Stimulated activated CD8-positive, alpha-beta memory T cell treated with anti-CD3 and anti-CD28 coated beads, Interleukin-15, amount 100 ng/mL, for 4 hours (primary cell): ENCODE measurements around the gene SWT1.

ENCODE experiments used
- DNase-seq, 2 donors: peaks; one replicate each; pipeline ENCODE4 v3.0.0-alpha.2; 2020; ENCODE audit warnings: low read depth in 2 of 2

SWT1 gene, protein sequence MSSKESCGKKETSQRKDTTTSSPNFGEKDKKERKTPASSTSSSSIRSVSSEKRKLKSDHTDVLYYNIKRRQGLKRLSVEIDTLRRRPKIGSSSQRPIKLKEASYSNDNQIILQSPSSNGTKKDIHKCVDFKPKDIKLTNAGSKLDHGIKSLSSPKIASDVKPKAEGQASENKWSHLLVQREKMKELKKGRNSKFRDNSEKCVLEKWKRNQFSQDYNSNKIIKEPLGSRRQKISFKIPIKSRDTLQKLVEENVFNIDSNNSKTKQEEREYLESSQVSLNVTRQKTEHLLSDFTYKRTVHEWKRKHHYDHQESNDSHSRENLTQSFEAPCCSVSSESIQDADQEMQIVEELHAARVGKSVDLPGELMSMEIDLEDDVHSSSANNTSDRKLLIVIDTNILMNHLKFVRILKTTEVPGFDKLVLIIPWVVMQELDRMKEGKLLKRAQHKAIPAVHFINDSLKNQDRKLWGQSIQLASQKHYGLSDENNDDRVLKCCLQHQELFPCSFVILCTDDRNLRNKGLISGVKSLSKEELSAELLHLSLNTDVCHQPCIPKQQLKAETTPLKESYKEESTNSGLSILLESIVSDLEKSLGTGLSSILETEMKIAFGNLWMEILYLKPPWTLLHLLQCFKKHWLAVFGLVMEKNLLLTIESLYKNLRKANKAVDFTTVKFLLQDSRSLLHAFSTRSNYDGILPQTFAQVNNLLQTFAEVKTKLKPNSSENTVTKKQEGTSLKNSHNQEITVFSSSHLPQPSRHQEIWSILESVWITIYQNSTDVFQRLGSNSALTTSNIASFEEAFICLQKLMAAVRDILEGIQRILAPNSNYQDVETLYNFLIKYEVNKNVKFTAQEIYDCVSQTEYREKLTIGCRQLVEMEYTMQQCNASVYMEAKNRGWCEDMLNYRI

DNA sequence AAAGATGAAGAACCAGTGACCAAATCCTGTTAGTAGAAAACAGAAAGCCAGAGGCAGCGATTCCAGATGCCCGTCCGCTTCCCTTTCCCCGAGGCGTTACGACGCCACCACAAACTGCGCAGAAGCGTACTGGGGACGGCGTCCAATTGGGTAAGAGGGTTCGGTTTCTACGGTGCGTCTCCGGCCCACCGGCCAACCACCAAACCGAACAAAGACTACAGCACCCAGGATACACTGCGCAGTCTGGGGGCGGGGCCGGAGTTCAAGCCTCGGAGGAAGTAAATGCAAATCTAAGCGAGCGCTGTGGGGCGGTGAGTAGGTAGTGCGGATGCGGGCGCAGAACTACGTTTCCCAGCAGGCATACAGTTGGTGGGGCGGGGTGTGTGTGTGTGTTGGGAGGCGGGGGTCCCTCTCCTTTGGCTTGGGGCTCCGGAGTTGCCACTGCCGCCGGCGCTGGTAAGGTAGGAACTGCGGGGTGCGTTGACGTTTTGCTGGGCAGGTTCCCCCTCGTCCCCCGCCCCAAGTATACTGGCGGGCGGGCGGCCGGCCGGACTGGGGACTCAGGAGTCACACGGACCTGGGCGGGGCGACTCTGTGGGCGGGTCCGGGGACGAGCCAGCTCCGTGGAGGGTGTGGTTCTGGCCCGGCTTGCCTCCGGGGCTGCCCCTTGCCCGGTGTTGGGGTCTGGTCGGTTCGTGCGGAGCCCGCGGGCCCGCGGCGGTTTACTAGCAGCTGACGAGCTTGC is at the start of gene SWT1, which contains the start of gene TRMT1L:
Gene SWT1, plus strand, starts transcription at position 314 of the 745 bp plus-strand sequence. CDS start 3,675 bp downstream, outside the sequence.
Gene TRMT1L, minus strand, starts transcription at position 100 of the 745 bp plus-strand sequence. CDS start 241 bp downstream, outside the sequence.
- DNase-seq, result peak; percentile 96 to 98

DNA sequence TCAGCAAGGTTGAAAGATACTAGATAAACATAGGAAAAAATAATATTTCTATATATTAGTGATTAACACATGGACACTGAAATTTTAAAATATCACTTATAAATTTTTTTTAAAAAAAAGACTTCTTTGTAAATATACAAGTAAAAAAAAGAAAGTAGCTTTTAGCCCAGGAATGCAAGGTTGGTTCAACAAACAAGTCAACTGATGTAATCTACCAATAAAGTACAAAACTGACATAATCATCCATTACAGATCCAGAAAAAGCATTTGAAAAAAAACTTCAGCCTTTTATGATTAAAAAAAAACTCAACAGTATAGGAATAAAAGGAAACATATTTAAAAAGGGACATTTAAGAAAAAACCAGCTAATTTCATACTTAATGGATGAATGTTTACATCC is 48.6 kb upstream of the SWT1 start:
- DNase-seq, result no peak

DNA sequence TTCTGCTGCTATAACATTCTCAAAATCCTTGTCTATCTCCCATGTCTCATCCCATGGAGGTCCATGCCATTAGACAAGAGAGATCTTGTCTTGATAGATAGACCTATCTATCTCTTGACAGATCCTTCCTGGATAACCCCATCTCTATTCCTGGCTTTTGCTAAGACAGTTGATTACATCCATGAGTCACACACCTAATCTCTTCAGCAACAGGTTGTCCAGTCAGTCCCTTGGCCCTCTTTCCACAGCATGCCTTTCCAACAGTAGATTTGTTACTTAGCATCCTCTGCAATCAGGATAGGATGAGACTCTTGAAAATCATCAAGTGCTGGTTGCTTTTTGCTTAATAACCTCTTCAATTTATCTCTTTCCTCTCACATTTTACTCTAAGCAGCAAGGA is 46.8 kb upstream of the SWT1 start:
- no peak for DNase-seq

DNA sequence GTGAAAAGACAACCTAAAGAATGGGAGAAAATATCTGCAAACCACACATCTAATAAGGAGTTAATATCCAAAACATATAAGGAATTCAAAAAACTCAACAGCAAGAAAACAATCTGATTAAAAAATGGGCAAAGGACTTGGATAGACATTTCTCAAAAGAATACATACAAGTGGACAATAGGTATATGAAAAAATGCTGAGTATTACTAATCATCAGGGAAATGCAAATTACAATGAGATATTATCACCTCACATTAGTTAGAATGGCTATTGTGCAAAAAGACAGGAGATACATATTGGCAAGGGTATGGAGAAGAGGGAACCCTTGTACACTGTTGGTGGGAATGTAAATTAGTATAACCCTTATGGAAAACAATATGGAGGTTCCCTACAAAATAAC is 45.1 kb upstream of the SWT1 start:
- DNase-seq, result no peak

DNA sequence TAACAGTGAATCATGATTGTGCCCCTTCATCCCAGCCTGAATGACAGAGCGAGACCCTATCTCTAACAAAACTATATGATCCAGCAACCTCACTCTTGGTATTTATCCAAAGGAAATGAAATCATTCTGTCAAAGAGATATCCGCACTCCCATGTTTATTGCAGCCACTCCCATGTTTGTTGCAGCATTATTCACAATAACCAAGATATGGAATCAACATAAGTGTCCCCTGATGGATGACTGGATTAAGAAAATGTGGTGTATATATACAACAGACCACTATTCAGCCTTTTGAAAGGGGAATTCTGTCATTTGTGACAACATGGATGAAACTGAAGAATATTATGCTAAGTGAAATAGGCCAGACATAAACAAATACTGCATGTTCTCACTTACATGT is 44.6 kb upstream of the SWT1 start:
- DNase-seq, result no peak

DNA sequence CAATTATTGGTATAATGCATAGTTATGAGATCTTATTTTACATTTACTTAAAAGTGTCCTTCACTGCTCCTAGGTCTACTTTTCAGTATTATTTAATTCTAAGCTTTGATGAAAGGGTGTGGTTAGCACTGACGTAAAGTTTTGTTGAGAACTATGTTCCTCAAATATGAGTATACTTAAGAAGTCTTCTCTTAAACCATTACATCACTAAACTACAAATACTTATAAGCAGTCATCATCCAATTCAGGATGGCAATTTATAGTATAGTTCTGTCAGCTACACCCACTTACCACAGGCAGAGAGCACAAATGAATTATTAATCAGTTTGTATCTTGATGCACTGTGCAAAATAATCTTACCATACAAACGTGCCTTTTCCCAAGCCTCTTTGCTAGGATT is 27.3 kb upstream of the SWT1 start:
- no peak for DNase-seq

DNA sequence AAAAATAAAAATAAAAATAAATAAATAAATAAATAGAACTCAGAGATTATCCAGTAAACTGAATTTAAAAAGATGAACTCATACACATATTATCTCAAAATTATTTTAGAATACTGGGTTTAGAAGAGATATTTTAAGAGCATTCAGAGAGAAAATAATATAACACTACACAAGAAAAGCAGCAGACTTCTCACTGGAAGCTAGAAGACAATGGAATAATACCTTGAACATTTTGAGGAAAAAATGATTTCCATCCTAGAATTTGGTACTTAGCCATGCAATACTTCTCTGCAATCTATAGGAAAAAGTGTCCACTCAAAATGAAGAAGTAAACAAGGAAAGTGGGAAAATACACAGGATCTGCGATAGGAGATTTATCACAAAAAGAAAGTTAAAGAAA is 24.4 kb upstream of the SWT1 start:
- DNase-seq, result no peak

DNA sequence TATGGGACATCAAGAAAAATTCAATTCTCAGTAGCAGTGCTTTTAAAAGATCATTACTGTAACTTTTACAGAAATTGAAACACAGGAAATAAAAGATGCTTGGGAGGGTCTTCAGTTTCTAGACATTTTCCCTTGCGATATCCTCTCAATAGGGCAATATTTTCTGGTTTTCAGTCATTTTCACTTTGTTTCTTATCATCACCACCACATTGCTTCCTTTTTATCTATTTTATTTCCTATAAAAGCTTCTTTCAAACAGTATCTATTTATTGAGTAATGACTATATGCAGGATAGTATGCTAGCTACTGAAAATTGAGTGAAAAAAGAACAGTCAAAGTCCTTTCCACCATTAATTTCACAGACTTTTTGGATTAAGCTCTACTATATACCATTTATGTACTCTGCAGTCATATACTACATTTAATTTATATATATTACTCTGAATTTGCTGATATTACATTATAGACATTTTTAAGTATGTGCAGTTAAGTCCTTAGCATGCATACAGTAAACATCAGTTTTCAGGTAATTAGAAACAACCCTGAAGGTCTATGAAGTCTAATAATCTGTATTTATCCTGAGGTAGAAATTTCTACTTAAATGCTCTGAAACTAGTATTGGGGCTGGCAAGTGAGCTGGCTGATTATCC is 18.9 kb upstream of the SWT1 start:
- DNase-seq, result no peak

DNA sequence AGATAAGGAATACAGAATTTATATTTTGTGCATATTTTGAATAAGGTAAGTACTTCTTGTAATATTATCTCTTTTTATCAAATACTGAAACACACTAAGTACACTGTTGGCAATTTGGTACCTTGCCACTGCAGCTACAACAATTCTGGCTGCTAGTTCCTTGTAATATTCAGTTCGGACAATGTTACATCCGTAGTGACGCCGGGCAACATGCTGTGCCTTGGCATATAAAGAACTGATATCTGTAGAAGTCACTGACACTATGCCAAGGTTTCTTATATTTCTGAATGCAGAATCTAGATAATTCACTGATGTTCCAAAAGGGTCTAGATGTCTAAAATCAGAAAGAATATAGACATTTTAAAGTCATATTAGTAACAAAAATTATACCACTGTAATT is 17.7 kb upstream of the SWT1 start:
- DNase-seq, result no peak

DNA sequence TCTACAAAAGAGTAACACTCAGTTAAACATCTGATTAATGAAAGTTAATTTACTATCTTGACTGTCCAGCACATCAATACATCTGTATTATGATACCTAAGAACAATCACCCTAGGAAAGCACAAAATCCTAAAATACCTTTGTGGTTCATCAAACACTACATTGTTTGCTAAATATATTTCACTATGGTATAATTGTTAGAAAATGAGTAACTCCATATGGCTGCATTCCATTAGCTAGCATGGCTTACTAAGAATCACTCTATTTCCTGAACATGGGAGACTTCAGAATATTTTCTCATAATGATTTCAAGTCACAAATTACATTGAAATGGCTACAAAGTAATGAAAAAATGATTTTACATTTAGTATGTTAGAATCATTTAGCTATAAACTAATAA is 12.7 kb upstream of the SWT1 start:
- DNase-seq, result no peak

DNA sequence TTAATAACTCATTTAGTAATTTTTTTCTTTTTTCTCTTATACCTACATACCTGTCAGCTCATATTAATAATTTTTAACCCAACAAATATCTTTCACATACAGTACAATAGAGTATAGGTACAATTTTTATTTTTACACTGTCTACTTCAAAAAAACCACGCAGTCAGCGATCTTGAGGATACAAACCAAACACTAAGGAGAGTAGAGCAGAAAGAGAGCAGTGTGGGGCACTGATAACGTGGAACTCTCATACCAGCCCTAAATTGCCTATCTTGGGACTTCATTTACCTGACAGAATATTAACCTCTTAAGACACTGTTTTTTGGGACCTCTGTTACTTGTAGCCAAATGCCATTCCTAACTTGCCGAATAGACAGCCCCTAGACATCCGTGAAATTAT is 5.8 kb upstream of the SWT1 start:
- DNase-seq, result no peak

DNA sequence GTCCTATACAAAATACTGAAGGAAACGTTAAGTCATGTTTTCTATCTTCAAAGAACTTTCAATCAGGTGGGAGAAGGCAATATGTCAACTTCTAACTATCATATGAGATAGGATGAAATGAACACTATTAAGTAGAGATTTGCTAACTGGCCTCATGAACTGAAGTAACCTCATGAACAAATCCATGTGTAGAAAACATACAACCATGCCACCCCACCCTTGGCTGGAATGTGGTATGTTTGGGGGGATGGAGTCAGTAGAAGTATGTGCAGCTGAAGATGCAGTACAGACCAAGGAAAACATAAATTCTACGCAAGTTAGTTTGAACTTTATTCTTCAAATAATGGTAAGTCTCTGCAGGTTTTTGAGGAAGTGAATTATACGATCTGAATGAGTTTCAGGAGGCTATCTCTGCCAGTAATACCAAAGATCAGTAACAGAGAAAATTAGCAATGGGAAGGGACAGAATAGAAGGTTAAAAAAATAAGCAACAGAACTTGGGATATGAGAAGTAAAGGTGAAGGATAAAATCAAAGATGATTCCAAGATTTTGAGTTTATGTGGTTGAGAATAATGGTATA is 4.7 kb upstream of the SWT1 start:
- no peak for DNase-seq

DNA sequence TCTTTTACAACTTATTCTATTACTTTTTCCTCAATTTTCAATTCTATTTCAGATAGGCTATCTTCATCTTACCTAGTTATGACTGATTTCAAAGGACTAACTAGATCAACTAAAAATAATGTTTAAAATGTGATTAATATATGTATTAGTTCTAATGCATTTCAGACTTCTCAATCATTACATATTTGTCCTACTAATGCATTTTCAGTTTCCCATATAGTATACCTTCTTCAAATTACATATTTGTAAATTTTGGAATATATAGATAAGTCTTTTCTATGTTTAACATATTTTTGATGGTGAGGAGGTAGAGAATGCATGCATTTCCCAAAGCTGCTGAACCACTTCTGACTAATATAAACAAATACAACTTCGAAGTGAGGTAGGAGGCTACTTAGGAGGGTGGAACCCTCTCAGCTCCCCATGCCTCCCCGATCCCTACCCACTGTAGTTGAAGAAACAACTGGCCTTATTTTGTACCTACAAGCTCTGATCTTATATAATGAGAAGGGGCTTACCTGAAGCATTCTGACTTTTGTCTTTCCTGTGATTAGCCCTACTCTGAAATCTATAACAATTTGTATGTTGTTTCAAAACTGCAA is 2.0 kb upstream of the SWT1 start:
- no peak for DNase-seq

DNA sequence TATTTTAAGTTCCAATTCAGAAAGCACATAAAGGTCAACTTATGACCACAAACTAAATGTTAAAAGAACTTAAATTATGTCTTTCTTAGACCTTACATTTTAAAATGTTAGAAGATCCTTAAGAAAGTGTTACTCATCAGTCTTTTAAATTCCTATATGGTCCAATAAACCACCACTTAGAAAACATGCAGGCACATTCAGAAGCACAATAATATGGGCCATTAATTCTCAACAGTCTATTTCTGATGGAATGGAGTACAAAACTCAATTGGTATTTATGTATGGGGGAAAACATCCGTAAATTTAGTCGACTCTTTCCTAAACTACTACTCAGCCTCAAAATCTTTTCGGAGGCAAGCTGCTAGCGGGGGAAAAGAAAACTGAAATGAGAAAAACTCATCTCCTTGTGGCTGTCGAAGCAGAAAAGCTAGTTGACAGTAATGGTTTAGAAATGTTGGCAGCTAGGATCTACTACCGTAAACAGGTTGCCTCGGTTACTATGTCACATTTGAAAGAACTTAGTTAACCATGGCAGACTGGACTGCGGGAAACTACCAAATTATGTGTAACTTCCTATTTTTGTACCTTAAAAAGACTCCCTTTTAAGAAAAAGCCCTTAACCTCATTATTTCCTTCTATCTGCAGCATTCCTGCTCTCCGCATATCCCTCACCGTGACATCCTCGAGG is 1.2 kb upstream of the SWT1 start:
- DNase-seq, result no peak

DNA sequence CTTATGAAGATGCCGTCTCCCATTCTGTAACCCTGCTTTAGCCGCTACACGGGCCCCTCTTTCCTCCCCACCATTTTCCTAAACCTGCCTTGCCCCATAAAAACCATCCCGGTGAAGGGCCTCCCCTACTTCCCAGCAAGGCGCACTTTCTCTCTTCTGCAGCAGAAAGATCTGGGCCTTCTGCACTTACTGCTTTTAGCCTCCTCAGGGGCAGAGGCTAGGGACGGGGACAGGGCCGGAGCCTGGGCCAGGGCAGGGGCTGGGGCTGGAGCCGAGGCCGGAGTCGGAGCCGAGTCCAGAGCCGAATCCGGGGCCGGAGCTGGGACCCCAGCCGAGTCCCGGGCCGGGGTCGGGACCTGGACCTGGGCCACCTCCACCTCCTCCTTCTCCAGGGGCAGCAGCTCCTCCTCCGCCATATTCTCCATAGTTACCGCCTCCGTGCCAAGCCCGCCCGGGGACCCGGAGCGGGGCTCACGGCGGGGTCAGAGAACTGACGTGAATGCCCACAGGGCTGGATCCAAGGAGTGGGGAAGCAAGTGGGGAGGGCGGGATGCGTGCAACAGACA is 596 bp upstream of the SWT1 start:
- DNase-seq, result peak in 1 of 2 donors; percentile 8

DNA sequence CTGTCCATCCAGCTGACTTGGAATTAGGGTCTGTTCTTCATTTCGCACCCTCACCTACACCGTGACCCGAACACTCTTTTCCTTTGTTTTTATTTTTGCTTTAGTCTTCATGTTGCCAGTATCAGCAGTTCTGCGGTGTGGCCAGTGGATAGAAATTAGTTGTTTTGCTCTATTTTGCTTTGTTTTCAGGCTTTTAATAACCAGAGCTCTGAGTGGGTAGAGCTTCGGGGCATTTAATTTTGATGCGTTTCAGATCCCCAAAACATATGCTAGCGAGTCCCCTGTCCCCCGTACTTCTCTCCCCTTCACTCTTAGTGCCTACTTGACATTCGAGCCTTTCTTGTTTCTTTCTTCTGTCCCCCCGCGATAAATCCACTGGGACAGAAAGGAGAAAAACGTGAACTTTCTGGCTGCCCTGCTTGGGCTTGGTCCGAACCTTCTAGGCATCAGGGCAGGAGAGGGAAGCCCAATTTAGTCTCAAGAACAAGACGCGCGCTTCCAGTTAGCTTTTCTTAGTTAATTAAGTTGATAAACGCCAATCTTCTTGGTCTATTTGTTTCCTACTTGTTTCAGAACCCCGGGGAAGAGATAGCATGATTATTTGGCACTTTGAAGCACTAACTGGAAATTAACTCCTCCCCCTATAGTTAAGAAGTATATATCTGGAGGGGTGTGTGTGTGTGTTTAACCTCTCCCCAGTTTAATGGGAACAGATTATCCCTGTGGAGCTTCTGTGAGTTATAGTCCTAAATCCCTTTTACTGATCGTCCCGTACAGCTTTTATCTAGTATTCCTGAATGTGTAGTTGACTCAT is 839 bp downstream of the SWT1 start:
- no peak for DNase-seq

DNA sequence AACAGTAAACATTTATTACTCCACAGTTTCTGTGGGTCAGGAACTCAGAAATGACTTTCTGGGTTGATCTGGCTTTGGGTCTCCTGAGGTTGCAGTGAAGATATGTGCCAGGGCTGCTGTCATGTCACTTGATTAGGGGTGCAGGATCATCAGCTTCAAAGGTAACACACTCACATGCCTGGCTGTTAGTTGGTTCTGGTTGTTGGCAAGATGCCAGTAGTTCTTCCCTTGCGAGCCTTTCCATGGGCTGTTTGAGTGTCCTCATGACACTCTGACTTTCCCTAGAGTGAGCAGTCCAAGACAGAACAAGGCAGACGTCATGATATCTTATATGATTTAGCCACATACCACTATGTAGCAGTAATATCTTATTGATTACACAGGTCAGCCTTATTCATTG is 1.8 kb downstream of the SWT1 start:
- DNase-seq, result no peak

DNA sequence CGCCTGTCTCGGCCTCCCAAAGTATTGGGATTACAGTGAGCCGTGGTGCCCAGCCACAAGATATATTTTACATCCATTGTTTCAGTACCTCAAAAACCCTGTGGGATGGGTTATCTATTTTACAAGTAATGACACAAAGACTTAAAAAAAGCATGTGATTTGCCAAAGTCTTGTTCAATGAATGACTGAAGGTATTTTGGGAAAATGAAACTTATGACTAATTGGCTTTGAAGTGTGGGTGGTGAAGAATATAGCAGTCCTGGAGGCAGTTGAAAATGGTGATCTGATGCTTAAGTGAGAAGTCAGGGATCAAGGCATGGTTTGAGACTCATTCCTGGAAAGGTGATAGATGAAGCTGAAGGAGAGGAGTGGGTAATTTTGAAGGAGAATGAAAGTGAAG is 3.0 kb downstream of the SWT1 start:
- DNase-seq, result no peak

DNA sequence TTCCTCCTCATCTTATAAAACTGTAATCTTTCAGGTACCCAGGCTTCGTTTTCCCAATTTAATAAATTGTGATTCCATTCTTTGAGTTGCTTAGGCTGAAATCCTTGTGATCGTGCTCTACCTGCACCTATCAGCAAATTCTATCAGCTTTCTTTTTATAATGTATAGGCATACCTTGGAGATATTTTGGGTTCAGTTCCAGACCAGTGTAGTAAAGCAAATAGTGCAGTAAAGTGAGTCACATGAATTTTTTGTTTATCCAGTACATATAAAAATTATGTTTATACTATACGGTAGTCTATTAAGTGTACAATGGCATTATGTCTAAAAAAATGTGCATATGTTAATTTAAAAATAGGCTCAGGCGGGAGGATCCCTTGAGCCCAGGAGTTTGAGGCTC is 5.5 kb downstream of the SWT1 start:
- no peak for DNase-seq
